Skin of body (tissue), 2 donors: ENCODE data around the gene C1orf116. TPM values are rescaled to one million over a fixed set of nuclear protein-coding genes. Genes with fewer than 3 reads are reported as not detected.

Source experiments
- DNase-seq: peaks from one replicate; lab custom pipeline; 2025; lab: John Stamatoyannopoulos, UW
- total RNA-seq: library from RNA; depleted of rRNA; stranded (reverse); fragments of >200 nt; gene quantifications from one replicate; pipeline ENCODE4 v1.2.3, GENCODE V29; 2014

C1orf116 gene
- total RNA-seq, 1 donor from 2014 or later: 6.4 TPM

DNA sequence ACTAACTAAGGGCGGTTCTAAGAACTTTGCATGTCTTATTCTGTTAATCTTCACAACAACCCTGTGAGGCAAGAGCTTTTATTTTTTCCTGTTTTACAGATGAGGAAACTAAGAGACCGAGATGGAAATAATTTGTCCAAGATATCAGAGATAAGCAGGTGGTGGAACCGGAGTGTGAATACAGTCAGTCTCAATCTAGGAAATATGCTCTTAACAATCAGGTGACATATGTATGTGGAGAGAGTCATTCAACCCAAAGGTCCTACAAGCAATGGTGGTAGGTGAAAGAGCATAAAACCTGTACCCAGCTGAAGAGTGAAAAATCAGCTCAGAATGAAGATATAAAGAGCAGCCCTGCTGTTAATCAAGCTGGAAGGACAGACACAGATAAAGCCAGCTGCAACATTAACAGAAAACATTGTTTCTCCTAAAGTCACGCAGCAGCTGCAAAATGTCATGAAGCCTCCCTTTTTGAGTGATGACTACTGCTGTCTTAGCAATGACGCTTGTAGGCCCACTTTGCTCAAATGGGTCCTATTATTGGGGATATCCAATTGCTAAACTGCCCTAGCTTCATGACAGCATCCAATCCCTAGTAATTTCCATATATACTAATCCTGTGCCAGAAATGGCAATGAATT, 31.8 kb downstream of the C1orf116 start:
- no peak for DNase-seq

DNA sequence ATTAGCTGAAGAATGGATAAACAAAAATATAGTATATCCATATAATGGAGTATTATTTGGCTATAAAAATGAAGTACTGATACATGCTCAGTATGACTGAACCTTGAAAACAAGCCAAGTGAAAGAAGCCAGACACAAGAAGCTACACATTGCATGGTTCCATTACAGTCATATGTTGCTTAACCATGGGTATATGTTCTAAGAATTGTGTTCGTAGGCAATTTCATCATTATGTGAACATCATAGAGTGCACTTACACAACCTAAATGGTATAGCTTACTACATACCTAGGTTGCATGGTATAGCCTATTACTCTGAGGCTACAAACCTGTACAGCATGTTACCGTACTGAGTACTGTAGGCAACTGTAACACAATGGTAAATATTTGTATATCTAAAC, 33.7 kb downstream of the C1orf116 start:
- no peak for DNase-seq

DNA sequence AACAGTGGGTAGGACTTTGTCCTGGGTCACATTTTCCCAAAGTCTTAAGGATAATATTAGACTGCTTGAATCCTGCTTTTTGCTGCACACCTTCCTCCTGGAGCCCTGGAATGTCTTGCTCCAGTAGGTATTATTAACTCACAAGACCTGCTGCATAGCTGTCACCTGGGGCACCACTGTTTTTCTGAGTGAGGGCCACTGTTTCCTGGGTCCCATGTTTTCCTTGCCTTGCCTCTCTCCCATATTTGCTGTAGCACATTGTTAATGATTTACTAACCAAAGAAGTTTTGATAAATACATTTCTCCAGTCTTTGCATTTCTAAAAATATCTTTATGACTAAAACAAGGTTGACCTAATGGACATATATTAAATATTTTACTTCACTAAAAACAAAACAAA, 39.8 kb downstream of the C1orf116 start:
- no peak for DNase-seq

DNA sequence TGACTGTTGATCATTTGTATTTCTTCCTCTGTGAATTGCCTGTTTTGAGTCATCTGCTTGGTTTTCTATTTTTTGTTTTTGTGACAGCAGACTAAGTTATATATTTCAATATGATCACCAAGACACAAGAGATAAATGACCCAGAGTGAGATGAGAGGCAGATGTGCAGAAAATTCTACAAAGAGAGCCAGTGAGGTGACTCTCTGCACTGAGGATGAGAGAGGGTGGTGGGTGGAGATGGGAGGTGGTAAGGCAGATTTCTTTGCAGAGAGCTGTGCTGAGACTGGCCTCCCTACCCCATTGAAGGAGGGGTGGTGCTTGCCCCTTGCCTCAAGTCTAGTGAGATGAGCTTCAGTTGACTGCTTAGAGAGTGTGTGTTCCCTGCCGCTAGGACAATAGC, 44.7 kb downstream of the C1orf116 start:
- no peak for DNase-seq

DNA sequence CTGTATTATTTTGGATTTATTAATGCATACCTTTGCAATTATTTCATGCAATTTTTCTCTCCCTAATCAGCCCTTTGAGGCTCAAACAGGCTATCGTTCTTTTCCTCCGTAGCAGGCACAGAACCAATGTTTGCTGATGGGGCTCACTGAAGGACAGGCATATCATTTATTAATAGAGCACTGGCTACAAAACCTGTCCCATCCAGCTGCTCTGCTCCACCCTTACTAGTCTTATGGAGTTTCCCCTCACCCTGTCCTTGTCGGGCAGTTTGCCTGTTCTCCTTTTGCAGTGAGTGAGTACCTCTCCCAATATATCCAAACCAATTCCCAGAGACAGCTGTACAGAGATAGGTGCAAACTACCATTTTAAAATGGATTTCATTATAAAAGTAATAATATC, 45.7 kb downstream of the C1orf116 start:
- DNase-seq: no peak

DNA sequence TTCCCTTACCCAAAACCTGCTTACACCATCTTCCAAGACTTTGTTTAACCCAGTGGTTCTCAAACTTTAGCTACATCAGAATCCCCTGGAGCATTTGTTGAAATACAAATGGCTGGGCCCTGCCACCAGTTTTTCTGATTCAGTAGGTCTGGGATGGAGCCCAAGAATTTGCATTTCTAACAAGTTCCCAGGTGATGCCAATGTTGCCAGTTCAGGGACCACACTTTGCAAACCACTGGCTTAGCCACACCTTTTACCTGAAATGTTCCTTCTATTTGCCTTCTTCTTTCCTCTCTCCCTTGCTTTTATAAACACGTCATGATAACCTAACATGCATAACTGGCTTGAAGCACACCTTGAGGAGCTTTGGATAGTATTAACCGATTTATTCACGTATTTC, 46.2 kb downstream of the C1orf116 start:
- no peak for DNase-seq

DNA sequence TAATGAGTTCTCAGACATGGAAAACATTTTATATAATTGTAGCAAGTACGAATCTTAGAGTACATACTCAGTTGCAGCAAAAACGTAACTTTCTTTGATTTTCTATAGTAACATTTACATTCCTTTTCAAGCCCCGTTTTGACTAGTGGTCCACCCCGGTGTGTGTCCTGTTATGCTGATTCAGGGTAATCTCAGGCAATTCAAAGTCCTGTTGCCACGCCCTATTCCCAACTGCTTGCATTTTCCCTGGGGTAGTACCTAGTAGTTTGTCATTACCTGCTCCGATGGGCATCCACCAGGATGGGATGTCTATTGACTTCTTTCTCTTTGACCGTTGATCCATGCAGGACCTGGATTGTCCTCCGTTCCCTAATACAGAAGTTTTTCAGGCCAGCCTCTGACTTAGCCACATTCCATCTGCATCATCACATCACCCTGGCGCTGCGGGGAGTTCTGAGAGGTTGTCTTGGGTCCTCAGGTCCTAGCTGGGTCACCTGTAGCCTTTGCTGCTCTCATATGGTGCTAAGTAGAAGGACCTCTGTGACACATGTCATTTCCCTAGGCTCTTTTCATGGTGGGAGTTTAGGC, 47.3 kb downstream of the C1orf116 start:
- DNase-seq: no peak

DNA sequence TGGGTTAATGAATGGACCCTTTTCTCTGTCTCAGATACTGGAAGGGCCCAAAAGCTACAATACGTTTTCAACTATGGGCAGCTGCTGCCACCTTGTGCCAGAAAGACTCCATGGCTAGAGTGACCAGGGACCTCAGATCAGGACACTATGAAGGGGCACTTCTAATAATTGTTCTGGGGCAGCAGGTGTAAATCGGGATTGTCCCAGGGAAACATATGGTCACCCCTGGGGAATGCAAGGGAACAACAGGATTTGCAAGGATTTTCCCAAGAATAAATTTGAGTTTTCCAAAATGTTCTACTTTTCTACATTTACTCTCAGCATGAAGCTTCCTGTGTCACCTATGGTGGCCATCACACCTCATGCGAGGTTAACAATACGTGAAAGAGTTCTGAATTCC, 50.3 kb downstream of the C1orf116 start:
- no peak for DNase-seq

DNA sequence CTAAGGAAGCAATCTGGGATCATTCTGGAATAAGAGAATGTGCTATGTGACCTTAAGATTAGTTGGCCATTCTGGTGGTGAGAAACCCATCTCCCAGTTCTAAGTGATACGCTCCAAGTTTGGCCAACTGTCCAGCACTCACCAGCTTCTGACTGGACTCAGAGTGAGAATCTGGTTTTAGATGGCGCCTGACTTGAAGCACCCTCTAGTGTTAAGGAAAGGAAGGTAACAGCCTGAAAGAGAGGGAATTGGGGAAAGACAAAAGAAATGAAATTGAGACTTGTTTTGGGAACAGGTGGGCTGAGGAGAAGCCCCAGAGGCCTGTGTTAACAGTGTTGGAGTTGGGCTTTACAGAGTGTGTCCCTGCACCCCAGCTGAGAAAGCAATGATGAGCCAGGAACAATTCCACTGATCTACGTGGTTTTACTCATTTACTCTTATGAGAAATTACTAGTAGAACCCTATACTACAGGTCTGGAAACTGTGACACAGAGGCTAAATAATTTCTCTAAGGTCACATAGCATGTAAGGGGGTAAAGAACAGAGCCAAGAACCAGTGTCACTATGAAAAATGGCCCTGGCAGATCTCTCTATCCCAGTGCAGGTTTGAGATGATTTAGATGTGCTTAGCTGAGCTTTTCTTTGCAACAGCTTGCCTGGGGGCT, 53.0 kb downstream of the C1orf116 start:
- no peak for DNase-seq

DNA sequence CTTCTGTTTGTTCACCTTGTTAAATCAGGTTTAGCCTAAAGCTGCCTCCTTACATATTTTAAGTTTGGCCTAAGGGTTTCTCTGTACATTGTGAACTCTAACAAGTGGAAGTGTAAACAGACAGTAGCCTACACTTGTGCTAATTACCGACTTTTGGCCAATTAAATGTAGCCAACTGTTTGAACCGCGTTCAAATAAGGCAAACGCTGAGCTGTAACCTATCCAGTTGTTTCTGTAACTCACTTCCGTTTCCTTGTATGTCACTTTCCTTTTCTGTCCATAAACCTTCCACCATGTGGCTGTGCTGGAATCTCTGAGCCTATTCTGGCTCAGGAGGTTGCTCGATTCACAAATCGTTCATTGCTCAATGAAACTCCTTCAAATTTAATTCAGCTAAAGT, 54.3 kb downstream of the C1orf116 start:
- DNase-seq: no peak

DNA sequence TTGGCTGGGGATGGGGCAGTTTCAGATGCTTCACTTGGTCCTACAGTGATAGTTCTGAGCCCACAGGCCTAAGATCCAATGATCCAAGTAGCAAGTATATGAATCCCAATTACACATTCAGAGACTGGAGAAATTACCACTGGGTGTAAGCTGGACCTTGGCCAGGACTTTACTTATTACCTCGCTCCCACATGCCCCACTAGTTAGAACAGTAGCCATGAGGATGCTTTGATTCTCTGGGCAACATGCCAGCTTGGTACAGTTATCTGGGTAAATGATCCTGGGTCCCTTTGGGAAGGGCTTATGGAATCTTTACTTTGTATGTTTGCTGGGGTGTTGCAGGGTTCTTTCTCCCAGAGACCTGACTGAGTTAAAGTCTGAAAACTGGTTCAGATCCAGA, 57.2 kb downstream of the C1orf116 start:
- no peak for DNase-seq

DNA sequence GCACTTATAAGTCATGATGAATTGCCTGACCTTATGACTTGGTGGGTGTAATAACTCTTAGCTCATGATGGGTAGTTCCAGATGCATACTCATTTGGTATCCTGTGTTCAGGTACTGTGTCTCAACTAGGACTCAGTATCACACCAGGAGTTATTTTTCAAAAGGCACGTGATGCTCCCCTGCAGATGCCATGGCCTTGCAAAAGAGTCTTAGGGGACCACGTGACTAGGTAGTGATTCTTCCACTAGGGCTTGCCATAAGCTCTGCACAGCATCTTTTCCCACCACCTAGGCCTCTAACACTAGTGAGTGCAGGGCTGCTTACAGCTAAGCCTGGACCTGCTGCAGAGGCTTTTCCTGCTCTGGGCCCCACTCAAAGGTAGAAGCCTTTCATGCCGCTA, 58.4 kb downstream of the C1orf116 start:
- DNase-seq: no peak

DNA sequence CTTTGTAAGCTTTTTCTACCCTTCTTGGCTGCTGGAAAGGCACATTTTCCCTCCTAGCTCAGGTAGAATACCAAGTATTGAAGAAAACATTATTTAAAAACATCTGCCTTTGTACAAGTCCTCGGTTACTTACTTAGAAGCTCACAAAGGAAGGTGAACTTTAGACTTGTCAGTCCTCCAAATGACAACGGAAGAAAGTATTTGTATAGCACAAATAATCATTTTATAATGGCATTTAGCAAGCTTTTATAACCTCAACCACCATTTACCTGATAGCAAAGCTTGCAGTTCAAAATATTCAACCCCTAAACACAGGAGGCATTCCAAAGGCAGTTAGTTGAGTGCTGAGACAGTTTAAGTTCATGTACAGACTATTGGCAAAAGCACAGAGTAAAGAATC, 59.8 kb downstream of the C1orf116 start:
- DNase-seq: no peak

DNA sequence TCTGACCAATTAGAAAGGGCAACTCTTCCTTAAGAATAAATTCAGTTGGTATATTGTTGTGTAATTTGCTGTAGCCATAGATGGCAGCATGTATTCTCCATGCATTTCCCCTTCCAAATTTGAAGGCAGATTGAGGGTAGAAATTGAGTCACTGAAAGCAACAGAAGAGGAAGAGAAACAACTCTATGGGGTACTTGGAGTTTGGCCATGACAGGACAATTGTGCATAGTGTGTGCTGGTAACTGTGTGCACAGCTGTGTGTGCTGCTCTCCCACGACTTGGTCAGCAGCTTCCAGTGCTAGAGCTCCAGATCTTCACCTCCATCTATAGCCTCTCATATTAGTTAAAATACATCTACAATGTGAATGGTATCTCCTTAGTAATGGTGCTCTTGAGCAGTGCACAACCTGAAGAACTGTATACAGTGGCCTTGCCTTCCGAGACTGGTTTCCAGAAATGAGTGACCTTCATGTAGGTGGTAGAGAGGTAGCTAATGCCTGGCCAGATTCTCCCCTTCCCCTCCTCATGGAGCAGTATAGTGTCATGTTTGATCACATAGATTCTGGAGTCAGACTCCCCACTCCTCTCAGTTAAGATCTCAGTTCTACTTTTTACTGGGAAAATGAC, 61.4 kb downstream of the C1orf116 start:
- DNase-seq: no peak

DNA sequence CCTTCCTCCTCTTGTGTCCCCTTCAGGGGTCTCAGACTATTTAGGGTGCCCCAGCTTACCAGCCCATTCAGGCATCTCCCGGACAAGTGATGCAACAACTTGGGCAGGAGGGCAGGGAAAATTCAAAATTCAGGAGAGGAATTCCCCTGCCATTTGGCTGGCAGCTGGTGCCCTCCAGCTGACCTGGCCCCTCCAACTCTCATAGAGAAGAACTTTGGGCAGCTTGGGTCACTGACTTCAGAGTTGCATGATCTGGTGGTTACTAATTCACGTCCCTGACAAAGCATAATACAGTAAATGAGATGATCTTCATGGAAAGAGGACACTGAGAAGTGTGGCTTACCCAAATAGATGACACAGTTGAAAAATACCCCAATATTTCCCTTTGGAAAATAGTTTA, 62.1 kb downstream of the C1orf116 start, which contains the start of gene FCAMR:
TSS of gene FCAMR (minus strand) at position 15 of the 400 bp plus-strand sequence. CDS start 335 bp downstream, outside the sequence.
- DNase-seq: no peak

DNA sequence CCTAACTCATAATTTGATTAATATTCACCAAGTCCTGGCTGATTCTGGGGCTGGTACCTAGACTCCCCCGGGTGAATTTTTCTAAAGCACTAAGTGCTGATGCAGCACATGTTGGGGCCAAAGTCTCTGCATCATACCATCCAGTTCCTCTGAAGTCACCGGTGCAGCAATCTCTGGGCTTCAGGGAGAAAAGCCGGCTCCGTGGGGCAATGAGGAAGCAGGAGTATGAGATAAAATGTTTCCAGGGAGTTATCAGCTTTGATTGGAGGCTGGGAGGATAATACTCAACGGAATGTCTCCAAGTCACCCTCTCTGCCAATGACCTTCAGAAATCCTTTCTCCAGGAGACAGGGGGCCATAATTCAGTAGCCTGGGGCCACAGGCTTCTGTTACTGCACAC, 63.5 kb downstream of the C1orf116 start:
- no peak for DNase-seq

Other genes with a start within 250 kb of the C1orf116 start
- gene IL20, start 167.1 kb downstream of the C1orf116 start, total RNA-seq: 0.59 TPM
- not detected for gene IL24, start 135.3 kb downstream of the C1orf116 start, total RNA-seq
- 0.69 TPM for gene FCMR, start 110.8 kb downstream of the C1orf116 start, total RNA-seq
- gene PIGR, start 86.3 kb downstream of the C1orf116 start, total RNA-seq: not detected
- gene FCAMR, start 62.3 kb downstream of the C1orf116 start, total RNA-seq: not detected
- gene YOD1, start 18.5 kb upstream of the C1orf116 start, total RNA-seq: 27.8 TPM
- gene PFKFB2, start 20.5 kb upstream of the C1orf116 start, total RNA-seq: 9.4 TPM
- gene C4BPB, start 56.1 kb upstream of the C1orf116 start, total RNA-seq: 0.30 TPM
- gene C4BPA, start 71.5 kb upstream of the C1orf116 start, total RNA-seq: 0.39 TPM